OCI-LY7 (cell line): Measurements from ENCODE around the gene HES7.

Source experiments
- EZH2phosphoT487 ChIP-seq: fragments of 200-600 bp; sonication (generic); IDR thresholded peaks from 2 replicates; pipeline ENCODE4 v1.6.1; 2018; ENCODE audit warnings: low read depth, borderline replicate concordance, mild to moderate bottlenecking, mixed run types, antibody characterized with exemption, low read length, moderate library complexity, mixed read lengths
- TF ChIP-seq, protein P1 (sequence below): fragments of 200-600 bp; sonication (generic); conservative IDR thresholded peaks from 2 replicates; pipeline ENCODE4 v1.5.1; 2014; ENCODE audit warnings: mild to moderate bottlenecking, antibody characterized with exemption, low read length, moderate library complexity, mixed read lengths

GRCh38 chr17:8082292-8082691 lies 41.6 kb downstream of the HES7 start:
- TF ChIP-seq, protein P1, sequence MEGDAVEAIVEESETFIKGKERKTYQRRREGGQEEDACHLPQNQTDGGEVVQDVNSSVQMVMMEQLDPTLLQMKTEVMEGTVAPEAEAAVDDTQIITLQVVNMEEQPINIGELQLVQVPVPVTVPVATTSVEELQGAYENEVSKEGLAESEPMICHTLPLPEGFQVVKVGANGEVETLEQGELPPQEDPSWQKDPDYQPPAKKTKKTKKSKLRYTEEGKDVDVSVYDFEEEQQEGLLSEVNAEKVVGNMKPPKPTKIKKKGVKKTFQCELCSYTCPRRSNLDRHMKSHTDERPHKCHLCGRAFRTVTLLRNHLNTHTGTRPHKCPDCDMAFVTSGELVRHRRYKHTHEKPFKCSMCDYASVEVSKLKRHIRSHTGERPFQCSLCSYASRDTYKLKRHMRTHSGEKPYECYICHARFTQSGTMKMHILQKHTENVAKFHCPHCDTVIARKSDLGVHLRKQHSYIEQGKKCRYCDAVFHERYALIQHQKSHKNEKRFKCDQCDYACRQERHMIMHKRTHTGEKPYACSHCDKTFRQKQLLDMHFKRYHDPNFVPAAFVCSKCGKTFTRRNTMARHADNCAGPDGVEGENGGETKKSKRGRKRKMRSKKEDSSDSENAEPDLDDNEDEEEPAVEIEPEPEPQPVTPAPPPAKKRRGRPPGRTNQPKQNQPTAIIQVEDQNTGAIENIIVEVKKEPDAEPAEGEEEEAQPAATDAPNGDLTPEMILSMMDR, result no peak
- TF ChIP-seq EZH2phosphoT487, result no peak
